HFF-Myc (cell line): Measurements from ENCODE around the gene ATG16L1.

Source experiments
- DNase-seq: peaks from one replicate; pipeline ENCODE4 v3.0.0-alpha.2; 2011; ENCODE audit warnings: low read depth; ENCODE audit errors: extremely low read depth
- H3K4me3 ChIP-seq: replicated peaks from 2 replicates; pipeline ENCODE4 v1.5.1; 2011; ENCODE audit warnings: low read depth, mild to moderate bottlenecking, control low read depth, low read length
- CTCF ChIP-seq: IDR thresholded peaks from 2 replicates; pipeline ENCODE4 v1.5.1; 2012; ENCODE audit warnings: mild to moderate bottlenecking, low read depth, low read length, control low read depth; ENCODE audit errors: missing control alignments

The ATG16L1 gene

GRCh38 chr2:233236820-233237589, 14.5 kb upstream of the ATG16L1 start:
- DNase-seq, result no peak
- no peak overlapping the region for H3K4me3 ChIP-seq
- no peak for TF ChIP-seq CTCF

- no peak for TF ChIP-seq CTCF
- DNase-seq, result no peak
- no peak overlapping the region for H3K4me3 ChIP-seq
Measured at GRCh38 chr2:233240897-233241296, 10.6 kb upstream of the ATG16L1 start.

GRCh38 chr2:233241803-233242202, 9.7 kb upstream of the ATG16L1 start:
- DNase-seq, result no peak
- TF ChIP-seq CTCF, result no peak
- no peak overlapping the region for H3K4me3 ChIP-seq

GRCh38 chr2:233242231-233242927, 9.1 kb upstream of the ATG16L1 start:
- no peak for DNase-seq
- TF ChIP-seq CTCF, result no peak
- no peak overlapping the region for H3K4me3 ChIP-seq

GRCh38 chr2:233243348-233243747, 8.1 kb upstream of the ATG16L1 start:
- no peak overlapping the region for H3K4me3 ChIP-seq
- DNase-seq, result no peak
- TF ChIP-seq CTCF, result no peak

GRCh38 chr2:233244818-233245217, 6.7 kb upstream of the ATG16L1 start:
- TF ChIP-seq CTCF, result no peak
- no peak for DNase-seq
- H3K4me3 ChIP-seq, result no peak overlapping the region
